ENCODE results near the gene TAS2R20.

The TAS2R20 gene

GRCh38 chr12:11014234-11014633 is 16.1 kb upstream of the TAS2R20 start:
- no peaks in the 10 kb centered on the region for H3K9me3 ChIP-seq (ENCODE audit: control insufficient read depth, insufficient read depth, low read depth, low read length)
- H3K4me3 ChIP-seq (ENCODE audit: low read depth, low read length): no peak overlapping the region
- no peaks in the 10 kb centered on the region for H3K27me3 ChIP-seq (ENCODE audit: control insufficient read depth, insufficient read depth, low read length)
- no peak overlapping the region for H3K9ac ChIP-seq (ENCODE audit: low read length)
- no peaks in the 10 kb centered on the region for H3K4me1 ChIP-seq (ENCODE audit: control insufficient read depth, insufficient read depth, low read length)
- H3K36me3 ChIP-seq (ENCODE audit: control insufficient read depth, insufficient read depth, low read length): no peaks in the 10 kb centered on the region
- H3K27ac ChIP-seq (ENCODE audit: low read depth, low read length): no peak overlapping the region

GRCh38 chr12:11007608-11008007 is 9.5 kb upstream of the TAS2R20 start:
- H3K9me3 ChIP-seq (ENCODE audit: control insufficient read depth, insufficient read depth, low read depth, low read length): no peaks in the 10 kb centered on the region
- H3K4me1 ChIP-seq (ENCODE audit: control insufficient read depth, insufficient read depth, low read length): no peaks in the 10 kb centered on the region
- no peaks in the 10 kb centered on the region for H3K27me3 ChIP-seq (ENCODE audit: control insufficient read depth, insufficient read depth, low read length)
- no peak overlapping the region for H3K4me3 ChIP-seq (ENCODE audit: low read depth, low read length)
- H3K27ac ChIP-seq (ENCODE audit: low read depth, low read length): no peak overlapping the region
- no peaks in the 10 kb centered on the region for H3K36me3 ChIP-seq (ENCODE audit: control insufficient read depth, insufficient read depth, low read length)
- H3K9ac ChIP-seq (ENCODE audit: low read length): no peak overlapping the region

GRCh38 chr12:10994307-10994706 is 3.8 kb downstream of the TAS2R20 start:
- Histone ChIP-seq H3K27ac (ENCODE audit: low read depth, low read length) (no peak overlapping the region), H3K27me3 (ENCODE audit: control insufficient read depth, insufficient read depth, low read length) (no peaks in the 10 kb centered on the region), H3K4me1 (ENCODE audit: control insufficient read depth, insufficient read depth, low read length) (no peaks in the 10 kb centered on the region), H3K9me3 (ENCODE audit: control insufficient read depth, insufficient read depth, low read depth, low read length) (peaks cover 3% of the 10 kb centered on the region; the same call in 1 of the 2 replicates), H3K4me3 (ENCODE audit: low read depth, low read length) (no peak overlapping the region), H3K9ac (ENCODE audit: low read length) (no peak overlapping the region), H3K36me3 (ENCODE audit: control insufficient read depth, insufficient read depth, low read length) (peaks cover 7% of the 10 kb centered on the region; the same call in 1 of the 2 replicates)

GRCh38 chr12:10989107-10989506 is 9.0 kb downstream of the TAS2R20 start:
- Histone ChIP-seq H3K4me3 (ENCODE audit: low read depth, low read length) (no peak overlapping the region), H3K27ac (ENCODE audit: low read depth, low read length) (no peak overlapping the region), H3K4me1 (ENCODE audit: control insufficient read depth, insufficient read depth, low read length) (no peaks in the 10 kb centered on the region), H3K9ac (ENCODE audit: low read length) (no peak overlapping the region), H3K9me3 (ENCODE audit: control insufficient read depth, insufficient read depth, low read depth, low read length) (peaks cover 3% of the 10 kb centered on the region; the same call in 1 of the 2 replicates), H3K27me3 (ENCODE audit: control insufficient read depth, insufficient read depth, low read length) (no peaks in the 10 kb centered on the region), H3K36me3 (ENCODE audit: control insufficient read depth, insufficient read depth, low read length) (peaks cover 4% of the 10 kb centered on the region; the same call in 1 of the 2 replicates)

- no peak within 1 kb of the TSS for H3K27ac ChIP-seq (ENCODE audit: low read depth, low read length)
- peaks cover 3% of the 10 kb centered on the region; the same call in 1 of the 2 replicates for H3K9me3 ChIP-seq (ENCODE audit: control insufficient read depth, insufficient read depth, low read depth, low read length)
- peaks cover 3% of the 10 kb centered on the region; the same call in 1 of the 2 replicates for H3K36me3 ChIP-seq (ENCODE audit: control insufficient read depth, insufficient read depth, low read length)
- H3K4me3 ChIP-seq (ENCODE audit: low read depth, low read length): no peak within 1 kb of the TSS
- no peaks in the 10 kb centered on the region for H3K27me3 ChIP-seq (ENCODE audit: control insufficient read depth, insufficient read depth, low read length)
- no peaks in the 10 kb centered on the region for H3K4me1 ChIP-seq (ENCODE audit: control insufficient read depth, insufficient read depth, low read length)
- H3K9ac ChIP-seq (ENCODE audit: low read length): no peak within 1 kb of the TSS
These were observed 11.3 kb downstream of the TAS2R20 start, which contains the start of gene TAS2R50 for GRCh38 chr12:10986812-10987211. TSS of gene TAS2R50 (minus strand) at chr12:10986912. CDS start at chr12:10986860, 52 bp downstream.

DNA sequence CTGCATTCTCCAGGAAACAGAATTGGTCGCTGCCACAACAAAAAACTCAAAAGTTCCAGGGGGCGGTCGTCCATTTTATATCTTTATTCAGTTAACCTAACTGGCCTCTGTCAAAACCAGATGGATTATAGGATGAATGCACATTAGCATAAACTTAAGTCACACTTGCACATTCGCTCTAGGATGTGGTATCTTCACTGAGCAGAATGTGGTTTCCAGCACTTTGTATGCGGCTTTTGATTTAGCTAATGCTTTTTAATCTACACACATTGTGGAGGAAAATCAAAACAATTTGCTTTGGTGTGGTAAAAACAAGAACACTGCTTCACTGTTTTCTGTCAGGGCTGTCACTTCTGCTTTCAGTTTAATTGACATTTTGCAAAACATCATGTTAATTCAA is 15.9 kb downstream of the TAS2R20 start:
- Histone ChIP-seq H3K27ac (ENCODE audit: low read depth, low read length) (no peak overlapping the region), H3K4me1 (ENCODE audit: control insufficient read depth, insufficient read depth, low read length) (peaks cover 4% of the 10 kb centered on the region; the same call in 1 of the 2 replicates), H3K27me3 (ENCODE audit: control insufficient read depth, insufficient read depth, low read length) (no peaks in the 10 kb centered on the region), H3K4me3 (ENCODE audit: low read depth, low read length) (no peak overlapping the region), H3K9ac (ENCODE audit: low read length) (no peak overlapping the region), H3K36me3 (ENCODE audit: control insufficient read depth, insufficient read depth, low read length) (no peaks in the 10 kb centered on the region), H3K9me3 (ENCODE audit: control insufficient read depth, insufficient read depth, low read depth, low read length) (no peaks in the 10 kb centered on the region)

- no peaks in the 10 kb centered on the region for H3K27me3 ChIP-seq (ENCODE audit: control insufficient read depth, insufficient read depth, low read length)
- H3K36me3 ChIP-seq (ENCODE audit: control insufficient read depth, insufficient read depth, low read length): no peaks in the 10 kb centered on the region
- H3K4me1 ChIP-seq (ENCODE audit: control insufficient read depth, insufficient read depth, low read length): peaks cover 16% of the 10 kb centered on the region; the same call in 1 of the 2 replicates
- H3K9me3 ChIP-seq (ENCODE audit: control insufficient read depth, insufficient read depth, low read depth, low read length): no peaks in the 10 kb centered on the region
- no peak overlapping the region for H3K9ac ChIP-seq (ENCODE audit: low read length)
- no peak overlapping the region for H3K4me3 ChIP-seq (ENCODE audit: low read depth, low read length)
- H3K27ac ChIP-seq (ENCODE audit: low read depth, low read length): no peak overlapping the region
These were observed 23.1 kb downstream of the TAS2R20 start for GRCh38 chr12:10974965-10975364.

GRCh38 chr12:10968765-10969456 is 29.2 kb downstream of the TAS2R20 start:
- Histone ChIP-seq H3K4me1 (ENCODE audit: control insufficient read depth, insufficient read depth, low read length) (no peaks in the 10 kb centered on the region), H3K27ac (ENCODE audit: low read depth, low read length) (no peak overlapping the region), H3K36me3 (ENCODE audit: control insufficient read depth, insufficient read depth, low read length) (no peaks in the 10 kb centered on the region), H3K9ac (ENCODE audit: low read length) (no peak overlapping the region), H3K9me3 (ENCODE audit: control insufficient read depth, insufficient read depth, low read depth, low read length) (no peaks in the 10 kb centered on the region), H3K27me3 (ENCODE audit: control insufficient read depth, insufficient read depth, low read length) (no peaks in the 10 kb centered on the region), H3K4me3 (ENCODE audit: low read depth, low read length) (no peak overlapping the region)

GRCh38 chr12:10967409-10967808 is 30.7 kb downstream of the TAS2R20 start:
- no peaks in the 10 kb centered on the region for H3K36me3 ChIP-seq (ENCODE audit: control insufficient read depth, insufficient read depth, low read length)
- no peak overlapping the region for H3K9ac ChIP-seq (ENCODE audit: low read length)
- H3K4me3 ChIP-seq (ENCODE audit: low read depth, low read length): no peak overlapping the region
- H3K27ac ChIP-seq (ENCODE audit: low read depth, low read length): no peak overlapping the region
- no peaks in the 10 kb centered on the region for H3K27me3 ChIP-seq (ENCODE audit: control insufficient read depth, insufficient read depth, low read length)
- H3K9me3 ChIP-seq (ENCODE audit: control insufficient read depth, insufficient read depth, low read depth, low read length): no peaks in the 10 kb centered on the region
- no peaks in the 10 kb centered on the region for H3K4me1 ChIP-seq (ENCODE audit: control insufficient read depth, insufficient read depth, low read length)

GRCh38 chr12:10966314-10966713 is 31.8 kb downstream of the TAS2R20 start:
- Histone ChIP-seq H3K9ac (ENCODE audit: low read length) (no peak overlapping the region), H3K36me3 (ENCODE audit: control insufficient read depth, insufficient read depth, low read length) (no peaks in the 10 kb centered on the region), H3K9me3 (ENCODE audit: control insufficient read depth, insufficient read depth, low read depth, low read length) (no peaks in the 10 kb centered on the region), H3K27me3 (ENCODE audit: control insufficient read depth, insufficient read depth, low read length) (no peaks in the 10 kb centered on the region), H3K27ac (ENCODE audit: low read depth, low read length) (no peak overlapping the region), H3K4me1 (ENCODE audit: control insufficient read depth, insufficient read depth, low read length) (no peaks in the 10 kb centered on the region), H3K4me3 (ENCODE audit: low read depth, low read length) (no peak overlapping the region)

GRCh38 chr12:10965476-10965875 is 32.6 kb downstream of the TAS2R20 start:
- H3K9ac ChIP-seq (ENCODE audit: low read length): no peak overlapping the region
- no peaks in the 10 kb centered on the region for H3K36me3 ChIP-seq (ENCODE audit: control insufficient read depth, insufficient read depth, low read length)
- no peaks in the 10 kb centered on the region for H3K9me3 ChIP-seq (ENCODE audit: control insufficient read depth, insufficient read depth, low read depth, low read length)
- H3K27me3 ChIP-seq (ENCODE audit: control insufficient read depth, insufficient read depth, low read length): no peaks in the 10 kb centered on the region
- no peak overlapping the region for H3K27ac ChIP-seq (ENCODE audit: low read depth, low read length)
- H3K4me3 ChIP-seq (ENCODE audit: low read depth, low read length): no peak overlapping the region
- H3K4me1 ChIP-seq (ENCODE audit: control insufficient read depth, insufficient read depth, low read length): no peaks in the 10 kb centered on the region

All from HUES6 (cell line).